Right lobe of liver (tissue), 6 donors: ENCODE data around the gene ZNF587. TPM values are rescaled to one million over a fixed set of nuclear protein-coding genes. Genes with fewer than 3 reads are reported as not detected.

ENCODE experiments used
- ATAC-seq, 4 donors: fragments of 200-7000 bp; cut with Tn5 transposase; one replicate each; pipeline ENCODE4 v1.9.1; 2020; ENCODE audit warnings: mild to moderate bottlenecking in 4 of 4, moderate library complexity in 4 of 4
- DNase-seq, 3 donors: peaks; one replicate each; pipeline ENCODE4 v3.0.0-alpha.2; 2020
- H3K27ac ChIP-seq, 3 donors: fragments of 200-600 bp; one replicate each; pipeline ENCODE4 v1.8.0; 2022
- H3K27me3 ChIP-seq, 2 donors: fragments of 200-600 bp; one replicate each; pipeline ENCODE4 v1.8.0; 2022
- H3K36me3 ChIP-seq, 4 donors: fragments of 200-600 bp; sonication (generic) in 1 of 4; one replicate each; pipeline versions ENCODE4 v1.5.1 to v1.8.0; 2017 to 2022; ENCODE audit warnings: control low read depth in 1 of 4
- H3K4me1 ChIP-seq, 4 donors: fragments of 200-600 bp; sonication (generic) in 1 of 4; one replicate each; pipeline versions ENCODE4 v1.5.1 to v1.8.0; 2017 to 2022; ENCODE audit warnings: control low read depth in 1 of 4
- H3K4me3 ChIP-seq, 3 donors: fragments of 200-600 bp; one replicate each; pipeline ENCODE4 v1.8.0; 2022
- H3K9me3 ChIP-seq, 4 donors: fragments of 200-600 bp; sonication (generic) in 1 of 4; one replicate each; pipeline versions ENCODE4 v1.5.1 to v1.8.0; 2017 to 2022; ENCODE audit warnings: control low read depth in 1 of 4
- POLR2A ChIP-seq: fragments of 450-650 bp; IDR thresholded peaks from one replicate; pipeline ENCODE4 v1.6.1; 2017; ENCODE audit warnings: antibody characterized with exemption, mild to moderate bottlenecking
- WGBS: methylation state at CpG from one replicate; pipeline ENCODE4 v1.1.6; 2018; ENCODE audit warnings: low coverage, low lambda C conversion rate; ENCODE audit not compliant: insufficient coverage; ENCODE audit errors: missing lambda C conversion rate; 5-methylcytosine and 5-hydroxymethylcytosine counted together
- intact Hi-C, 2 donors: fragments of 100-400 bp; cut with DNase I; formaldehyde crosslinking; loops; one replicate each; pipeline versions ENCODE4 v1.11.2 to v1.14.1; 2022
- total RNA-seq, 6 experiments: library from RNA; depleted of rRNA in 2 of 6; stranded (reverse); fragments of >200 nt in 2 of 6; fragmentation: NEBNext Ultra II Directional in 3 of 6; extraction: Animal tissue kit (Norgen Biotek cat#: 25700) in 3 of 6; gene quantifications; one replicate each; pipeline versions ENCODE4 v1.1.0 to v1.2.4, GENCODE V29; 2016 to 2023
- TF ChIP-seq, protein P1 (sequence below), 4 donors: fragments of 200-600 bp in 3 of 4; fragments of 450-650 bp in 1 of 4; IDR thresholded peaks; one replicate each; pipeline versions ENCODE4 v1.5.1 to v1.8.0; 2016 to 2022; ENCODE audit warnings: antibody characterized with exemption in 4 of 4, mild to moderate bottlenecking in 2 of 4
- donor health status: DM: no; HTN: yes; CAD: no.
- donor health status: DM: no; HTN: no; CAD: no.
- donor health status: DM: no; HTN: no; CAD: no.
- donor health status: DM: no; HTN: yes; CAD: no.
- donor health status: DM: no; HTN: yes; CAD: no.

ZNF587 gene
- total RNA-seq, 6 experiments from 2014 or later = 5.2 to 20.2 (median 12.6) TPM

DNA sequence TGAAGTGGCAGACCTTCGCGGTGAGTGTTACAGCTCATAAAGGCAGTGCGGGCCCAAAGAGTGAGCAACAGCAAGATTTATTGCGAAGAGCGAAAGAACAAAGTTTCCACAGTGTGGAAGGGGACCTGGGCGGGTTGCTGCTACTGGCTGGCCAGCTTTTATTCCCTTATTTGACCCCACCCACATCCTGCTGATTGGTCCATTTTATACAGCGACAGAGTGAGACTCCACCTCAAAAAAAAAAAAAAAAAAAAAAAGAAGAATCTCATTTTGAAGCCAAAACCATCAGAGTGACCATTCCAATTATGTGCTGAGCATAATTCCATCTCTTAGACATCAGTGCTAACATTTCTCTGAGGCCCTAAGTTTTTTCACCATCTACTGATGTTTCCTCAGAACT lies 33.0 kb upstream of the ZNF587 start:
- no peak for ATAC-seq

DNA sequence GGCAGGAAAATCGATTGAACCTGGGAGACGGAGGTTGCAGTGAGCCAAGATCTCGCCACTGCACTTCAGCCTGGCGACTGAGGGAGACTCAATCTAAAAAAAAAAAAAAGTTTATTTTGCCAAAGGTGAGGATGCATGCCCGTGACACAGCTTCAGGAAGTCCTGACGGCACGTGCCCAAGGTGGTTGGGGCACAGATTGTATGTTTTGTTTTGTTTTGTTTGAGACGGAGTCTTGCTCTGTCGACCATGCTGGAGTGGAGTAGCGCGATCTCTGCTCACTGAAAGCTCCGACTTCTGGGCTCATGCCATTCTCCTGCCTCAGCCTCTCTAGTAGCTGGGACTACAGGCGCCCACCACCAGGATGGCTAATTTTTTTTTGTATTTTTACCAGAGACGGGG lies 31.7 kb upstream of the ZNF587 start:
- peaks cover 0 to 35% (median 4%) of the 10 kb centered on the region in 4 donors for H3K4me1 ChIP-seq
- no peaks in the 10 kb centered on the region for H3K9me3 ChIP-seq
- intact Hi-C loops = no loop called here
- no peak overlapping the region for H3K27ac ChIP-seq
- H3K27me3 ChIP-seq = no peaks in the 10 kb centered on the region
- H3K4me3 ChIP-seq = no peak overlapping the region
- DNase-seq (peak in 1 of 3 donors; percentile 39), ATAC-seq (no peak)
- WGBS = 96% methylated on average over 10 of the region's 14 CpGs
- no peaks in the 10 kb centered on the region for H3K36me3 ChIP-seq
- TF ChIP-seq, protein P1, sequence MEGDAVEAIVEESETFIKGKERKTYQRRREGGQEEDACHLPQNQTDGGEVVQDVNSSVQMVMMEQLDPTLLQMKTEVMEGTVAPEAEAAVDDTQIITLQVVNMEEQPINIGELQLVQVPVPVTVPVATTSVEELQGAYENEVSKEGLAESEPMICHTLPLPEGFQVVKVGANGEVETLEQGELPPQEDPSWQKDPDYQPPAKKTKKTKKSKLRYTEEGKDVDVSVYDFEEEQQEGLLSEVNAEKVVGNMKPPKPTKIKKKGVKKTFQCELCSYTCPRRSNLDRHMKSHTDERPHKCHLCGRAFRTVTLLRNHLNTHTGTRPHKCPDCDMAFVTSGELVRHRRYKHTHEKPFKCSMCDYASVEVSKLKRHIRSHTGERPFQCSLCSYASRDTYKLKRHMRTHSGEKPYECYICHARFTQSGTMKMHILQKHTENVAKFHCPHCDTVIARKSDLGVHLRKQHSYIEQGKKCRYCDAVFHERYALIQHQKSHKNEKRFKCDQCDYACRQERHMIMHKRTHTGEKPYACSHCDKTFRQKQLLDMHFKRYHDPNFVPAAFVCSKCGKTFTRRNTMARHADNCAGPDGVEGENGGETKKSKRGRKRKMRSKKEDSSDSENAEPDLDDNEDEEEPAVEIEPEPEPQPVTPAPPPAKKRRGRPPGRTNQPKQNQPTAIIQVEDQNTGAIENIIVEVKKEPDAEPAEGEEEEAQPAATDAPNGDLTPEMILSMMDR (IDR thresholded peaks at IDR 0.05) = no peak
- TF ChIP-seq POLR2A = no peak

More for the DNA sequence above, 33.0 kb upstream of the ZNF587 start:
- no peak overlapping the region for H3K27ac ChIP-seq
- peak in 1 of 3 donors; percentile 23 for DNase-seq
- peaks cover 0 to 10% (median 4%) of the 10 kb centered on the region in 4 donors for H3K36me3 ChIP-seq
- 89% methylated on average over 6 of the region's 7 CpGs for WGBS
- no peaks in the 10 kb centered on the region for H3K27me3 ChIP-seq
- peaks cover 0 to 35% (median 0%) of the 10 kb centered on the region in 4 donors for H3K4me1 ChIP-seq
- no peak overlapping the region for H3K4me3 ChIP-seq
- H3K9me3 ChIP-seq = no peaks in the 10 kb centered on the region
- TF ChIP-seq, protein P1 (IDR thresholded peaks at IDR 0.05) = no peak
- TF ChIP-seq POLR2A = no peak
- intact Hi-C loops = no loop called here

DNA sequence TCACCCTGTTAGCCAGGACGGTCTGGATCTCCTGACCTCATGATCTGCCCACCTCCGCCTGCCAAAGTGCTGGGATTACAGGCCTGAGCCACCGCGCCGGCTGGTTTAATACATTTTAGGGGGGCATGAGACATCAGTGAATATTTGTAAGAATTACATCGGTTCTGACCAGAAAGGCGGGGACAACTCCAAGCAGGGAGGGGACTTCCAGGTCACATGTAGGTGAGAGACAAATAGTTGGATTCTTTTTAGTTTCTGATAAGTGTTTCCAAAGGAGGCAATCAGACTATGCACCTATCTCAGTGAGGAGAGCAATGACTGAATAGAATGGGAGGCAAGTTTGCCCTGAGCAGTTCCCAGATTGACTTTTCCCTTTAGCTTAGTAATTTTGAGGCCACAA lies 31.3 kb upstream of the ZNF587 start:
- no peak overlapping the region for H3K27ac ChIP-seq
- no peak for DNase-seq
- WGBS = 93% methylated on average over 7 of the region's 7 CpGs
- no peaks in the 10 kb centered on the region for H3K9me3 ChIP-seq
- H3K36me3 ChIP-seq = no peaks in the 10 kb centered on the region
- intact Hi-C loops = no loop called here
- peaks cover 0 to 37% (median 4%) of the 10 kb centered on the region in 4 donors for H3K4me1 ChIP-seq
- no peak overlapping the region for H3K4me3 ChIP-seq
- no peak for TF ChIP-seq POLR2A
- TF ChIP-seq, protein P1 (IDR thresholded peaks at IDR 0.05) = no peak
- H3K27me3 ChIP-seq = no peaks in the 10 kb centered on the region
- no peak for ATAC-seq

DNA sequence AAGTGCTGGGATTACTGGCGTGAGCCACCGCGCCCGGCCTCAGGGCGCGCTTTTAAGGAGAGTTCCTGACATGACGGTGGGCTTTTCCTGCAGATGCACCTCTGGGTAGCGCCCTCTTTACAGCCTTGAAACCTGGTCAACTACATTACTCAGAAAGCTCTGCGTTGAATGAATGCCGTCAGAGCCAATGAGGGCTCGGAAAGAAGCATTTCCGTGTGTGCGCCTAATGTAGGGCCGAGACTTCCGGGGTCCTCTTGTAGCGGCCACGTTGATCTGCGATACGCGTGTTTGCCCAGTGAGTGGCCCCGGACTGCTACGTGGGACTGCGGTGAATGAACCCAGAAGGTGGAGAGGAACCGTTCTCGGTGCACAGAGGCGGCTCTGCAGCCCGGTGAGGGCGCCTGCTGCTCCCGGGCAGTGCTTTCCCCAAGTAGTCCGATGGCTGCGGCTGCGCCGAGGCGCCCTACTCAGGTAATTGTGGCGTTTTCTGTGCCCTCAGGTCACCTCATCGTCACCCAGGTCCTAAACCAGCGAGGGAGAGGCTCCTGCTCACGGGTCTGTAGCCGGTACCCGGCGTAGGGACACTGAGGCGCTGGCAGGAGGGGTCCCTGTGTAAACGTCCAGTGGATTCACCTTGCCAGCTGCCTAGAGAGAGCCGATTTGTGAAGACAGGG lies 30.0 kb upstream of the ZNF587 start:
- intact Hi-C loops = loop anchor here in 1 of 2 donors (10.0 kb wide), 1 partner anchor 65 kb away; no protein-coding TSS in a partner anchor
- TF ChIP-seq, protein P1 (IDR thresholded peaks at IDR 0.05) = peak in 2 of 4 donors; percentile 3 to 20
- TF ChIP-seq POLR2A = peak; percentile 78
- peak overlapping the region; percentile 54 to 76 (median 74) for H3K4me3 ChIP-seq
- no peaks in the 10 kb centered on the region for H3K27me3 ChIP-seq
- H3K4me1 ChIP-seq = peaks cover 0 to 42% (median 4%) of the 10 kb centered on the region in 4 donors
- no peaks in the 10 kb centered on the region for H3K36me3 ChIP-seq
- H3K27ac ChIP-seq = peak overlapping the region; percentile 49 to 66 (median 53)
- under 1% methylated on average over 31 of the region's 44 CpGs for WGBS
- ATAC-seq = peak; percentile 79 to 87 (median 84)
- DNase-seq = peak; percentile 84 to 93 (median 92)
- no peaks in the 10 kb centered on the region for H3K9me3 ChIP-seq
